Ishikawa (cell line): ENCODE data around the gene CTSZ.

Experiments
- REST ChIP-seq: IDR thresholded peaks from 2 replicates; pipeline ENCODE4 v1.6.1; 2012; ENCODE audit warnings: low read depth, mild to moderate bottlenecking
- TCF12 ChIP-seq: IDR thresholded peaks from 2 replicates; pipeline ENCODE4 v1.6.1; 2012; ENCODE audit warnings: low read depth
- ZBTB7A ChIP-seq: IDR thresholded peaks from 2 replicates; pipeline ENCODE4 v1.6.1; 2012; ENCODE audit warnings: low read depth

- TF ChIP-seq REST (no peak), ZBTB7A (no peak), TCF12 (no peak)
Observed at GRCh38 chr20:59032713-59033059, 25.6 kb upstream of the CTSZ start.
